GM12873 (cell line): ENCODE data around the gene RIPPLY1.
A peak's percentile ranks its signal among the peaks of the same experiment; 100 is the strongest.

Experiments
- TF ChIP-seq, protein P1 (sequence below): IDR thresholded peaks from 2 replicates; pipeline ENCODE4 v1.5.1; 2012; ENCODE audit warnings: low read depth, mild to moderate bottlenecking, moderate library complexity, low read length, control low read depth; ENCODE audit not compliant: insufficient read depth; ENCODE audit errors: missing control alignments

Gene RIPPLY1

DNA sequence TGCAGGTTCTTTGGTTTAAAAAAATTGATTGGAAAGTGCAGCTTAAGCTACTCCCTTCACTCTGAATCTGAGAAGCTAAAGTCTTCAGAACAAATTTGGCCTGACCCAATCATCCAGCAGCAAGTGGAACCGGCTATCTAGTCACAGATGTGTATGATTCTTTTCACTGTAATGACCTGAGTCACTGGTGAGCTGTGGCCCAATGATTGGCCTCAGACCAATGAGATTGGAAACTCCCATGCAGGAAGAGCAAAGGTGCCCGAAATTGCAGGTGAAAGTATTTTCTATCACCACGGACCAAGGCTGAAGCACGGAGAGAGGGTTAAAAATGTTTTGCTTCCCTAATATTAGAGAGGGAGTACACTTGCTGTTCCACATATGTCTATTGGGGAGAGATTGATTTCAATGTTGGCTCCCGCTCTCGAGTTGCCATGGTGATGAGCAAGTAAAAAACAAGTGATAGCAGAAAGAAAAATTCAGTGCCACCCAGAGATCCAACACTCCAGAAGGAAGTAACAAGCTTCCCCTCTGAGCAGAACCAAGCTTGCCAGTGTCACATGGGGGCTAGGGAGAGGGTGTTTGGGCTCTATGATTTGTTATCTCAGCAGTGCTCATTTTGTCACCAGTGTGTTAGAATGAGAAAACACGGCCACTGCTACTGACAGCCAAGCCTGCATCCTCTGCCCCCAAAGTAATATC, 11.2 kb downstream of the RIPPLY1 start:
- TF ChIP-seq, protein P1, sequence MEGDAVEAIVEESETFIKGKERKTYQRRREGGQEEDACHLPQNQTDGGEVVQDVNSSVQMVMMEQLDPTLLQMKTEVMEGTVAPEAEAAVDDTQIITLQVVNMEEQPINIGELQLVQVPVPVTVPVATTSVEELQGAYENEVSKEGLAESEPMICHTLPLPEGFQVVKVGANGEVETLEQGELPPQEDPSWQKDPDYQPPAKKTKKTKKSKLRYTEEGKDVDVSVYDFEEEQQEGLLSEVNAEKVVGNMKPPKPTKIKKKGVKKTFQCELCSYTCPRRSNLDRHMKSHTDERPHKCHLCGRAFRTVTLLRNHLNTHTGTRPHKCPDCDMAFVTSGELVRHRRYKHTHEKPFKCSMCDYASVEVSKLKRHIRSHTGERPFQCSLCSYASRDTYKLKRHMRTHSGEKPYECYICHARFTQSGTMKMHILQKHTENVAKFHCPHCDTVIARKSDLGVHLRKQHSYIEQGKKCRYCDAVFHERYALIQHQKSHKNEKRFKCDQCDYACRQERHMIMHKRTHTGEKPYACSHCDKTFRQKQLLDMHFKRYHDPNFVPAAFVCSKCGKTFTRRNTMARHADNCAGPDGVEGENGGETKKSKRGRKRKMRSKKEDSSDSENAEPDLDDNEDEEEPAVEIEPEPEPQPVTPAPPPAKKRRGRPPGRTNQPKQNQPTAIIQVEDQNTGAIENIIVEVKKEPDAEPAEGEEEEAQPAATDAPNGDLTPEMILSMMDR: no peak

GRCh38 chrX:106889468-106889867, 13.7 kb downstream of the RIPPLY1 start:
- TF ChIP-seq, protein P1: no peak

DNA sequence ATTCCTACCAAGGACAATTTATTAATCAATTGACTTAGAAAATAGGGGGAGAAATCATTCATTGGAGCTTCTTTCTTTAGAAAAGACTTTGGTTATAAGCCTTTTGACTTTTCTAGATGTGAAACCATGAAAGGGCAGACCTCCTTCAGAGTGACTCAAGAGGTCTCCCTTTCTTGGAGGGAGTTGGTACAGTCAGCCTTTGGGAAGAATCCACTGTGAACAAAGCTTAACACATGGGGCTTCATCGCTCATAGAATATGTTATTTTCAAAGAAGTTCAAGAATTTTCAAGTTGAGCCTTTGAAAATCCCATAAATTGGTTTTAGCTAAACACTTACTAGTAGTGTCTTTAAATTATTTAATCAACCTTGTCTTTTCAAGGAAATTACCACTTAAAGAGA, 28.0 kb downstream of the RIPPLY1 start:
- TF ChIP-seq, protein P1: no peak

DNA sequence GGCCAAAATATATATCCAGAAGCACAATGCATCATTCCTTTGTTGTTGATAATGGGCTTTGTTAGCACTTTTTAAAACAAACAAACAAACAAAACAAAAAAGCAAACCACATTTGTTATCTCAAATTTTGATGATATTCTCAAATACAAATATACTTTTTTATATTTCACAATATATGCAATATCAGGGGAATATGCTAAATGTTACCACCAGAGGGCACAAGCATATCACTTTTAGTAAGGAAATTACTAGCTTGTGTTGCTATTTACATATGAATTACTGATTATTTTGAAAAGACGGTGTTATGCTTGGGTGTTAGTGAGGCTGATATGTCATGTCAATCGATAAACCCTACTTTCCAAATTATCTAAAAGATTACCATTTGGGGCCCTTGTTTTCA, 29.1 kb downstream of the RIPPLY1 start:
- TF ChIP-seq, protein P1: peak; percentile 52

DNA sequence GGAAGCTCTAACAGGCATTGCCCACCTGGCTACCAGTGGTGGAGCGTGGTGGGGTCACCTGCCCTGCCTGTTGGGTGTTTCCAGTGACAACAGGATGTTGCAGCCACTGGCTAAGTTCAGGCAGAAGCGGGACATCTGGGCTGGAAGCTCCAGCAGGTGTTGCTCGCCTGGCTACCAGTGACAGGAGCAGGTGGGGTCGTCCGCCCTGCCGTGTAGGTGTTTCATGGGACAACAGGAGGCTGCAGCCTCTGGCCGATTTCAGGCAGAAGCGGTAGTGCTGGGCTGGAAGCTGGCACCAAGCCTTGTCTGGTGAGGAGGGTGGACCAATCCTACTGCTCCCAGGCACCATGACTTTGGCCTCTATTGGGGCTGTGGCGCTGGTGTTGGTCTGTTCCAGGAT, 39.4 kb downstream of the RIPPLY1 start:
- TF ChIP-seq, protein P1: no peak

- TF ChIP-seq, protein P1: peak; percentile 87
Observed at GRCh38 chrX:106862972-106863688, 40.0 kb downstream of the RIPPLY1 start.
